HepG2 (cell line): ENCODE results near the gene GTF2B. TPM values are rescaled to one million over a fixed set of nuclear protein-coding genes. Genes with fewer than 3 reads are reported as not detected.

ENCODE experiments used
- AGO1 ChIP-seq: fragments of 200-400 bp; formaldehyde crosslinking; IDR thresholded peaks from 2 replicates; pipeline ENCODE4 v1.6.1; 2017; ENCODE audit warnings: mild to moderate bottlenecking, low read depth, low read length, moderate library complexity; ENCODE audit not compliant: poor library complexity, severe bottlenecking
- CBX2 ChIP-seq, 2 experiments: fragments of 200-600 bp in 1 of 2; sonication (generic); formaldehyde crosslinking in 1 of 2; IDR thresholded peaks; 2 replicates each; pipeline versions ENCODE4 v1.7.0 to v1.8.1; 2018 to 2022; ENCODE audit warnings: low read depth in 2 of 2, low read length in 1 of 2, mild to moderate bottlenecking in 1 of 2, missing genetic modification reagents in 1 of 2
- FLYWCH1 ChIP-seq: sonication (generic); formaldehyde crosslinking; IDR thresholded peaks from 2 replicates; pipeline ENCODE4 v1.8.1; 2023; ENCODE audit warnings: mild to moderate bottlenecking, missing genetic modification reagents
- HCFC1 ChIP-seq: fragments of 150-350 bp; IDR thresholded peaks from 2 replicates; pipeline ENCODE4 v1.6.1; 2014; ENCODE audit warnings: low read depth, low read length
- HNRNPH1 ChIP-seq: fragments of 200-400 bp; formaldehyde crosslinking; optimal IDR thresholded peaks from 2 replicates; pipeline ENCODE3; 2017; ENCODE audit warnings: mild to moderate bottlenecking, low read depth, low read length
- ISL2 ChIP-seq: sonication (generic); formaldehyde crosslinking; IDR thresholded peaks from 2 replicates; pipeline ENCODE4 v1.5.0; 2020; ENCODE audit warnings: missing genetic modification reagents
- REL ChIP-seq: sonication (generic); formaldehyde crosslinking; conservative IDR thresholded peaks from 2 replicates; pipeline ENCODE4 v1.8.0; 2022; ENCODE audit warnings: mild to moderate bottlenecking, missing genetic modification reagents, moderate library complexity
- RNF2 ChIP-seq: fragments of 450-650 bp; conservative IDR thresholded peaks from 2 replicates; pipeline ENCODE4 v1.6.1; 2016; ENCODE audit warnings: low read depth
- SRY ChIP-seq: sonication (generic); formaldehyde crosslinking; IDR thresholded peaks from 2 replicates; pipeline ENCODE4 v1.8.0; 2022; ENCODE audit warnings: mild to moderate bottlenecking, missing genetic modification reagents
- ZEB1 ChIP-seq: IDR thresholded peaks from 2 replicates; pipeline ENCODE4 v1.6.1; 2012; ENCODE audit warnings: mild to moderate bottlenecking, low read depth, inconsistent platforms; ENCODE audit not compliant: insufficient replicate concordance
- ZFP41 ChIP-seq: sonication (generic); formaldehyde crosslinking; IDR thresholded peaks from 2 replicates; pipeline ENCODE4 v1.4.0; 2020; ENCODE audit warnings: mild to moderate bottlenecking, missing genetic modification reagents, borderline replicate concordance
- ZNF138 ChIP-seq: sonication (generic); formaldehyde crosslinking; IDR thresholded peaks from 2 replicates; pipeline ENCODE4 v1.5.0; 2020; ENCODE audit warnings: mild to moderate bottlenecking, low read depth, missing genetic modification reagents
- ZNF224 ChIP-seq: sonication (generic); formaldehyde crosslinking; IDR thresholded peaks from 2 replicates; pipeline ENCODE4 v1.5.0; 2020; ENCODE audit warnings: mild to moderate bottlenecking, missing genetic modification reagents
- ZNF460 ChIP-seq: sonication (generic); formaldehyde crosslinking; IDR thresholded peaks from 2 replicates; pipeline ENCODE4 v1.5.1; 2020; ENCODE audit warnings: missing genetic modification reagents, mild to moderate bottlenecking, borderline replicate concordance
- ZNF644 ChIP-seq: IDR thresholded peaks from 2 replicates; pipeline ENCODE4 v1.6.1; 2016; ENCODE audit warnings: low read depth
- ZNF678 ChIP-seq: sonication (generic); formaldehyde crosslinking; IDR thresholded peaks from 2 replicates; pipeline ENCODE4 v1.4.0; 2020; ENCODE audit warnings: mild to moderate bottlenecking, missing genetic modification reagents
- ZNF746 ChIP-seq: sonication (generic); formaldehyde crosslinking; IDR thresholded peaks from 2 replicates; pipeline ENCODE4 v1.8.0; 2022; ENCODE audit warnings: mild to moderate bottlenecking, missing genetic modification reagents
- ZSCAN22 ChIP-seq: sonication (generic); formaldehyde crosslinking; IDR thresholded peaks from 2 replicates; pipeline ENCODE4 v1.4.0; 2020; ENCODE audit warnings: mild to moderate bottlenecking, missing genetic modification reagents
- polyA plus RNA-seq, 8 experiments: library from polyadenylated mRNA; depleted of rRNA in 3 of 8; stranded (reverse) in 7 of 8; unstranded in 1 of 8; fragments of >200 nt; fragmentation: Illumina TruSeq in 4 of 8; extraction: Trizol in 4 of 8; gene quantifications; 2 replicates each; pipeline versions ENCODE4 v1.2.1 to v1.2.3, GENCODE V29; 2011 to 2016; ENCODE audit warnings: low read depth in 4 of 8, missing spikeins in 1 of 8, mixed read lengths in 1 of 8; ENCODE audit not compliant: insufficient read depth in 1 of 8
- total RNA-seq, 5 experiments: library from RNA; depleted of rRNA; stranded (reverse); fragments of >200 nt; fragmentation: Illumina TruSeq; extraction: Trizol; gene quantifications; 2 replicates each; pipeline ENCODE4 v1.2.3, GENCODE V29; 2016; ENCODE audit warnings: low read depth in 1 of 5
- TF ChIP-seq, protein P1 (sequence below): sonication (generic); formaldehyde crosslinking; IDR thresholded peaks from 2 replicates; pipeline ENCODE4 v1.5.1; 2020; ENCODE audit warnings: mild to moderate bottlenecking, missing genetic modification reagents, moderate library complexity
- TF ChIP-seq, protein P2 (sequence below): sonication (generic); formaldehyde crosslinking; IDR thresholded peaks from 2 replicates; pipeline ENCODE4 v1.9.0; 2022; ENCODE audit warnings: low read depth, missing genetic modification reagents
- TF ChIP-seq, protein P3 (sequence below): sonication (generic); formaldehyde crosslinking; IDR thresholded peaks from 2 replicates; pipeline ENCODE4 v1.4.0; 2020; ENCODE audit warnings: missing genetic modification reagents, low read depth, mild to moderate bottlenecking, borderline replicate concordance
- TF ChIP-seq, protein P4 (sequence below): sonication (generic); formaldehyde crosslinking; IDR thresholded peaks from 2 replicates; pipeline ENCODE4 v1.4.0; 2020; ENCODE audit warnings: missing genetic modification reagents

Gene GTF2B
- total and polyA plus RNA-seq, 2 of the 13 experiments (the other 11 are each of a cell fraction or from before 2014, with no cell fraction given): 31.5 to 43.4 TPM

DNA sequence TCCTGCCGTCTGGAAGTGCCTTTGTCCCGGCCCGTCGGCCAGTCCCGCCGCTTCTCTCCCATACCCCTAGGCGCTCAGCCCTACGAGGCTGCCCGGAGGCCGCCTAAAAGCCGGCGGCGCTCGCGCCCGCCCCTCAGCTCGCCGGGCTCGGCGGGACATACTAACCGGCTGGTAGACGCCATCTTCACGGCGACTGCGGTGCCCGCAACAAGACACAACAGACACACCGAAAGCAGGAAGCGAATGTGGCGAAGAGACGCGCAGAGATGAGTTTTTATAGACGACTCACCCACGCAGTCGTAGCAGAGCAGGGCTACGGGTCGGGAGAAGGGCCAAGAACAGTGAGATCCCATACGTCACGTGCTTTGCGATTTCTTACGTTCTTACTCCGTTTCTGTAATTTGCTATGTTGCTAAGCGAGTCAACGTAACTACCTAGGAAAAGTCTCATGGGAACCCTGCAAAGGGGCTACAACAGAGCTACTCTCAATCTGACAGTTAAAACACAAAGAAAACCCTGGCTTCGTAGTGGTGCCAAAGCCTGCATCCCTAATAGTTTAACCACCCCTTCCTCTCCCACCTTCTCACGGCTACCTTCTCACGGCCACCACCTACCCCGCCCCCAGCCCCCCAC lies at the start of gene GTF2B (continued):
- TF ChIP-seq, protein P1, sequence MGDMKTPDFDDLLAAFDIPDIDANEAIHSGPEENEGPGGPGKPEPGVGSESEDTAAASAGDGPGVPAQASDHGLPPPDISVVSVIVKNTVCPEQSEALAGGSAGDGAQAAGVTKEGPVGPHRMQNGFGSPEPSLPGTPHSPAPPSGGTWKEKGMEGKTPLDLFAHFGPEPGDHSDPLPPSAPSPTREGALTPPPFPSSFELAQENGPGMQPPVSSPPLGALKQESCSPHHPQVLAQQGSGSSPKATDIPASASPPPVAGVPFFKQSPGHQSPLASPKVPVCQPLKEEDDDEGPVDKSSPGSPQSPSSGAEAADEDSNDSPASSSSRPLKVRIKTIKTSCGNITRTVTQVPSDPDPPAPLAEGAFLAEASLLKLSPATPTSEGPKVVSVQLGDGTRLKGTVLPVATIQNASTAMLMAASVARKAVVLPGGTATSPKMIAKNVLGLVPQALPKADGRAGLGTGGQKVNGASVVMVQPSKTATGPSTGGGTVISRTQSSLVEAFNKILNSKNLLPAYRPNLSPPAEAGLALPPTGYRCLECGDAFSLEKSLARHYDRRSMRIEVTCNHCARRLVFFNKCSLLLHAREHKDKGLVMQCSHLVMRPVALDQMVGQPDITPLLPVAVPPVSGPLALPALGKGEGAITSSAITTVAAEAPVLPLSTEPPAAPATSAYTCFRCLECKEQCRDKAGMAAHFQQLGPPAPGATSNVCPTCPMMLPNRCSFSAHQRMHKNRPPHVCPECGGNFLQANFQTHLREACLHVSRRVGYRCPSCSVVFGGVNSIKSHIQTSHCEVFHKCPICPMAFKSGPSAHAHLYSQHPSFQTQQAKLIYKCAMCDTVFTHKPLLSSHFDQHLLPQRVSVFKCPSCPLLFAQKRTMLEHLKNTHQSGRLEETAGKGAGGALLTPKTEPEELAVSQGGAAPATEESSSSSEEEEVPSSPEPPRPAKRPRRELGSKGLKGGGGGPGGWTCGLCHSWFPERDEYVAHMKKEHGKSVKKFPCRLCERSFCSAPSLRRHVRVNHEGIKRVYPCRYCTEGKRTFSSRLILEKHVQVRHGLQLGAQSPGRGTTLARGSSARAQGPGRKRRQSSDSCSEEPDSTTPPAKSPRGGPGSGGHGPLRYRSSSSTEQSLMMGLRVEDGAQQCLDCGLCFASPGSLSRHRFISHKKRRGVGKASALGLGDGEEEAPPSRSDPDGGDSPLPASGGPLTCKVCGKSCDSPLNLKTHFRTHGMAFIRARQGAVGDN (CRISPR knock-in tag): peak; percentile 83
- TF ChIP-seq REL (CRISPR knock-in tag) (no peak), AGO1 (no peak), ZFP41 (CRISPR knock-in tag) (0 out of 2 replicates have a peak, but pooled peaks have one; percentile 50), ZNF224 (CRISPR knock-in tag) (peak; percentile 35; the same call in 1 of the 2 replicates), HNRNPH1 (no peak), FLYWCH1 (CRISPR knock-in tag) (no peak), ZNF678 (CRISPR knock-in tag) (no peak), ISL2 (CRISPR knock-in tag) (peak; percentile 80; the same call in 1 of the 2 replicates), CBX2 (IDR thresholded peaks at IDR 0.05; ENCODE audit: low read depth, low read length) (no peak), CBX2 (CRISPR knock-in tag; IDR thresholded peaks at IDR 0.05; ENCODE audit: low read depth) (no peak), HCFC1 (peak; percentile 53; the same call in 1 of the 2 replicates), RNF2 (0 out of 2 replicates have a peak, but pooled peaks have one; percentile 61), ZNF460 (CRISPR knock-in tag) (no peak), ZEB1 (no peak), SRY (CRISPR knock-in tag) (peak; percentile 94), ZNF138 (CRISPR knock-in tag) (0 out of 2 replicates have a peak, but pooled peaks have one; percentile 59), ZNF644 (0 out of 2 replicates have a peak, but pooled peaks have one; percentile 21), ZSCAN22 (CRISPR knock-in tag) (no peak), ZNF746 (CRISPR knock-in tag) (peak; percentile 71; the same call in 1 of the 2 replicates)
- TF ChIP-seq, protein P2, sequence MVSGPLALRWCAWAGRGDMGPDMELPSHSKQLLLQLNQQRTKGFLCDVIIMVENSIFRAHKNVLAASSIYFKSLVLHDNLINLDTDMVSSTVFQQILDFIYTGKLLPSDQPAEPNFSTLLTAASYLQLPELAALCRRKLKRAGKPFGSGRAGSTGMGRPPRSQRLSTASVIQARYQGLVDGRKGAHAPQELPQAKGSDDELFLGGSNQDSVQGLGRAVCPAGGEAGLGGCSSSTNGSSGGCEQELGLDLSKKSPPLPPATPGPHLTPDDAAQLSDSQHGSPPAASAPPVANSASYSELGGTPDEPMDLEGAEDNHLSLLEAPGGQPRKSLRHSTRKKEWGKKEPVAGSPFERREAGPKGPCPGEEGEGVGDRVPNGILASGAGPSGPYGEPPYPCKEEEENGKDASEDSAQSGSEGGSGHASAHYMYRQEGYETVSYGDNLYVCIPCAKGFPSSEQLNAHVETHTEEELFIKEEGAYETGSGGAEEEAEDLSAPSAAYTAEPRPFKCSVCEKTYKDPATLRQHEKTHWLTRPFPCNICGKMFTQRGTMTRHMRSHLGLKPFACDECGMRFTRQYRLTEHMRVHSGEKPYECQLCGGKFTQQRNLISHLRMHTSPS (CRISPR knock-in tag): no peak
- TF ChIP-seq, protein P3, sequence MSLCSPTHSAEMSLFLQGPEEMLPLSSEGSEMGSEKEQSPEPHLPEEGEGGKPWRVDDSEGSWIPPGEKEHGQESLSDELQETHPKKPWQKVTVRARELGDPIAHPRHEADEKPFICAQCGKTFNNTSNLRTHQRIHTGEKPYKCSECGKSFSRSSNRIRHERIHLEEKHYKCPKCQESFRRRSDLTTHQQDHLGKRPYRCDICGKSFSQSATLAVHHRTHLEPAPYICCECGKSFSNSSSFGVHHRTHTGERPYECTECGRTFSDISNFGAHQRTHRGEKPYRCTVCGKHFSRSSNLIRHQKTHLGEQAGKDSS (CRISPR knock-in tag): peak; percentile 63; the same call in 1 of the 2 replicates
- TF ChIP-seq, protein P4, sequence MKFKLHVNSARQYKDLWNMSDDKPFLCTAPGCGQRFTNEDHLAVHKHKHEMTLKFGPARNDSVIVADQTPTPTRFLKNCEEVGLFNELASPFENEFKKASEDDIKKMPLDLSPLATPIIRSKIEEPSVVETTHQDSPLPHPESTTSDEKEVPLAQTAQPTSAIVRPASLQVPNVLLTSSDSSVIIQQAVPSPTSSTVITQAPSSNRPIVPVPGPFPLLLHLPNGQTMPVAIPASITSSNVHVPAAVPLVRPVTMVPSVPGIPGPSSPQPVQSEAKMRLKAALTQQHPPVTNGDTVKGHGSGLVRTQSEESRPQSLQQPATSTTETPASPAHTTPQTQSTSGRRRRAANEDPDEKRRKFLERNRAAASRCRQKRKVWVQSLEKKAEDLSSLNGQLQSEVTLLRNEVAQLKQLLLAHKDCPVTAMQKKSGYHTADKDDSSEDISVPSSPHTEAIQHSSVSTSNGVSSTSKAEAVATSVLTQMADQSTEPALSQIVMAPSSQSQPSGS (CRISPR knock-in tag): peak; percentile 99
